Measurements from ENCODE around the gene ACSF2.

Gene ACSF2

DNA sequence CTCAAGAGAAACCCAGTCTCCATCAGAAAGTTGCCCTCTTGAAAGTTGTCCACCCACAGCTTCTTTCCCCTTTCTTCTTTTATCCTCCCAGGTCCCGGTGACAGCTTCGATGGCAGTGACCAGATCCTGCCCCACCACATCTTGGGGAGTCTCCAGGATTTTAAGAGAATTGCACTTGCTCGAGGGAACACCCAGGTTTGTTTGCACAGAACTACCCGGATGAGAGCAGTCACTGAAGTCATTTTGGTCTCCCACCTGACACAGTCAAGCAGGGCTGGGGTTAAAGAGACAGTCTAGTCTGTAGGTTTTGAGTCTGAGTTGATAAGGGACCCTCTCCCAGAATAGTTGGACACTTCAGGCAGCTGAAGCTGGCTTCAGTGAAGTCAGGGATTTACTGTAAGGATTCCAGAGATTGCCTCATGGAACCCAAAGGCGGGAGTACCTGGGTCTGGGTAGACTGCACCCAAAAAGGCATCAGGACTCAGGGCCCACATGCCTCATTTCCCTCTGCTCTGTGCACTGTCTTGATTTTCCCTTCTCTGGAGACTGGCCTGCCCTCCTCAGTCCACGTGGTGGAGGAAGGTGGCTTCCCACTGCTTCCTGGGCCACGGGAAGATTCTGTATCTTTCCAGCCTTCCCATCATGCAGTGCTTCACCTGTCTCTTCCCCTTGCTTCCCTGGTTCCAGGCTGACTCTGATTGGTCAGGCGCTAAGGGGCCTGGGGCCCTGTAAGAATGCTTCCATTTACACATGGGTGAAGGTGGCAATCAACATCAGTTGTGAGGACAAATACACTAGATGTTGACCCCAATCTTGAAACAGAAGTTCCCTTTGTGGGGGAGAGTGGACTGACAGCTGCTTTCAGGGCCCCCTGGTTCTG is 91.7 kb downstream of the ACSF2 start:
- TF ChIP-seq POLR2AphosphoS5 (IDR thresholded peaks at IDR 0.05; ENCODE audit: low read depth, low read length) (no peak), POLR2A (IDR thresholded peaks at IDR 0.05; ENCODE audit: low read depth, low read length) (no peak), TAF1 (IDR thresholded peaks at IDR 0.05; ENCODE audit: low read depth, low read length) (no peak), POU2F2 (IDR thresholded peaks at IDR 0.05; ENCODE audit: low read depth, low read length) (no peak), PAX5 (IDR thresholded peaks at IDR 0.05; ENCODE audit: insufficient read depth, low read length, severe bottlenecking) (no peak), SPI1 (IDR thresholded peaks at IDR 0.05; ENCODE audit: low read depth, low read length) (no peak)
- DNase-seq (ENCODE audit: insufficient read length, low spot score) = no peak
- FAIRE-seq = no peak

DNA sequence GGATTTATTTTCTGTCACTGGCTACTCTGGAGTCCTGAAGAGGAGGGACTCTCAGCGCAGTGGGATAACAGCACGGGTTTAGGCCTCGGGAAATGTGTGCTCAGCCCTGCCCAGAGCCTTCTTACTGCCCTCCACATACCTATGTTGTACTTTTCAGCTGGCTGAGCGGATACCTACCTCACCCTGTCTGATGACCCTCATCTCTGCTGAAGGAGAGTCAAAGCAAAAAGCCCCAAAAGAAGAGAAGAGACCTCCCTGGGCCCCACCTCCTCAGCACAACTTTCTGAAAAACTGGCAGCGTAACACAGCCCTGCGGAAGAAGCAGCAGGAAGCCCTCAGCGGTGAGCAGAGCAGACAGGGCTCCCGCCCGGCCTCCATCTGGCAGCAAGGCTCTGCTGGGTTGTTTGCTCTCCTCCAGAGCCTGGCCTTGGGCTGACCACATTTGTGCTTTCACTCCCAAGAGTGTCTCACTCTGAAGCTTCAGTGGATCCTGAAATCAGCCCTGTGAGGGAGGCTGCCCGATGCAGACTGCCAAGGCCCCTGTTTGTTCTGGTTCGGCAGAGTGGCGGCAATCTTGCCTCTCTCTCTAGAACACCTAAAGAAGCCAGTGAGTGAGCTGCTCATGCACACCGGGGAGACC is 92.5 kb downstream of the ACSF2 start:
- no peak for TF ChIP-seq PAX5 (IDR thresholded peaks at IDR 0.05; ENCODE audit: insufficient read depth, low read length, severe bottlenecking)
- no peak for TF ChIP-seq TAF1 (IDR thresholded peaks at IDR 0.05; ENCODE audit: low read depth, low read length)
- no peak for TF ChIP-seq POU2F2 (IDR thresholded peaks at IDR 0.05; ENCODE audit: low read depth, low read length)
- DNase-seq (ENCODE audit: insufficient read length, low spot score) = no peak
- FAIRE-seq = no peak

DNA sequence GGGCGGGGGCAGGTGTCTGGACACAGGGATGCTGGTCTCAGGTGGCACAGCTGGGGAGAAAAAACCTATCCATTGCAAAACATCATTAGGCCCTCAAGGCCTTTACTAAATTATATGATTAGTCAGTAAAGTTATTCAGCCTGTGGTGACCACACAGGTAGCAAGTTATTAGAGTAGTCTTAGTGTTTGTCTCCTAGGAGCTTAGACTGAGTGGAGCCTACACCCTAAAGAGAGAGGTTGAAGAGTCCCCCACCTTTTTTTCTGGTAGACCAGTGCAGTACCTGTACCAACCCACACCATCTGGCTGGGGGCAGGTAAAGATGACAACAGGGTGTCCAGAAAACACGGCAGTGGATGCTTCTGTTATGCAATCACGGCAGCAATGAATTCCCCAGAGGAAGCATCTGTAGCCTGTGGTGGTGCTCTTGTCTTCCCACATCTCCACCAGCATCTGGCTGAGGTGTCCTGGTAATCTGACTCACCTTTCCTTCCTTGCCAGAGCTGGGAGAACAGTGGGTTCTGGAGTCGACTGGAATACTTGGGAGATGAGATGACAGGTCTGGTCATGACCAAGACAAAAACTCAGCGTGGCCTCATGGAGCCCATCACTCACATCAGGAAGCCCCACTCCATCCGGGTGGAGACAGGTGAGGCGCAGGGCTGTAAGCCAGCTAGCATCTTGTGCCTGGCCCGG is 93.3 kb downstream of the ACSF2 start:
- TF ChIP-seq PAX5 (IDR thresholded peaks at IDR 0.05; ENCODE audit: insufficient read depth, low read length, severe bottlenecking) = no peak
- TF ChIP-seq POU2F2 (IDR thresholded peaks at IDR 0.05; ENCODE audit: low read depth, low read length) = no peak
- TF ChIP-seq POLR2A (IDR thresholded peaks at IDR 0.05; ENCODE audit: low read depth, low read length) = no peak
- TF ChIP-seq SPI1 (IDR thresholded peaks at IDR 0.05; ENCODE audit: low read depth, low read length) = no peak
- no peak for TF ChIP-seq TAF1 (IDR thresholded peaks at IDR 0.05; ENCODE audit: low read depth, low read length)
- no peak for TF ChIP-seq POLR2AphosphoS5 (IDR thresholded peaks at IDR 0.05; ENCODE audit: low read depth, low read length)
- FAIRE-seq (no peak), DNase-seq (ENCODE audit: insufficient read length, low spot score) (no peak)

DNA sequence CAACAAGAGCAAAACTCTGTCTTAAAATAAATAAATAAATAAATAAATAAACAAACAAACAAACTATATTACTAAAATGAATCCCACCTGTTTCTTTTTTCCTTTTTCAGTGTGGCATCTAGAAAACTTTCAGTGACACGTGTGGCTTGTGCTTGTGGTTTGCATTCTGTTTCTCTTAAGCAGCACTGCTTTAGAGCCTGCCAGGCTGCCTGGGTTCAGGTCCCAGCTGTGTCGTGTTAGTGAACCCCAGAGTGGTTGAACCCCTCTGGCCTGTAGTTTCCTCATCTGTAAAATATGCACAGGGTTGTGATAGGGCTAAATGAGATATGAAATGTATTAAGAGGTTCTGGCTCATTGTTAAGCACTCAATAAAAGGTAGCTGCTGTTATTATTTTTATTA is 94.5 kb downstream of the ACSF2 start:
- TF ChIP-seq POLR2A (IDR thresholded peaks at IDR 0.05; ENCODE audit: low read depth, low read length) (no peak), POLR2AphosphoS5 (IDR thresholded peaks at IDR 0.05; ENCODE audit: low read depth, low read length) (no peak), PAX5 (IDR thresholded peaks at IDR 0.05; ENCODE audit: insufficient read depth, low read length, severe bottlenecking) (no peak), POU2F2 (IDR thresholded peaks at IDR 0.05; ENCODE audit: low read depth, low read length) (no peak), SPI1 (IDR thresholded peaks at IDR 0.05; ENCODE audit: low read depth, low read length) (no peak), TAF1 (IDR thresholded peaks at IDR 0.05; ENCODE audit: low read depth, low read length) (no peak)
- FAIRE-seq (no peak), DNase-seq (ENCODE audit: insufficient read length, low spot score) (no peak)

GRCh38 chr17:50521514-50521913 is 95.5 kb downstream of the ACSF2 start:
- TF ChIP-seq PAX5 (IDR thresholded peaks at IDR 0.05; ENCODE audit: insufficient read depth, low read length, severe bottlenecking) (no peak), POU2F2 (IDR thresholded peaks at IDR 0.05; ENCODE audit: low read depth, low read length) (no peak), POLR2AphosphoS5 (IDR thresholded peaks at IDR 0.05; ENCODE audit: low read depth, low read length) (no peak)
- FAIRE-seq = no peak
- no peak for DNase-seq (ENCODE audit: insufficient read length, low spot score)

- FAIRE-seq (no peak), DNase-seq (ENCODE audit: insufficient read length, low spot score) (no peak)
- no peak for TF ChIP-seq POLR2A (IDR thresholded peaks at IDR 0.05; ENCODE audit: low read depth, low read length)
- TF ChIP-seq PAX5 (IDR thresholded peaks at IDR 0.05; ENCODE audit: insufficient read depth, low read length, severe bottlenecking) = no peak
- TF ChIP-seq SPI1 (IDR thresholded peaks at IDR 0.05; ENCODE audit: low read depth, low read length) = no peak
- no peak for TF ChIP-seq TAF1 (IDR thresholded peaks at IDR 0.05; ENCODE audit: low read depth, low read length)
- no peak for TF ChIP-seq POU2F2 (IDR thresholded peaks at IDR 0.05; ENCODE audit: low read depth, low read length)
- no peak for TF ChIP-seq POLR2AphosphoS5 (IDR thresholded peaks at IDR 0.05; ENCODE audit: low read depth, low read length)
Measured at GRCh38 chr17:50522766-50523165, 96.7 kb downstream of the ACSF2 start.

- FAIRE-seq (no peak), DNase-seq (ENCODE audit: insufficient read length, low spot score) (no peak)
- TF ChIP-seq SPI1 (IDR thresholded peaks at IDR 0.05; ENCODE audit: low read depth, low read length) (no peak), PAX5 (IDR thresholded peaks at IDR 0.05; ENCODE audit: insufficient read depth, low read length, severe bottlenecking) (no peak), POU2F2 (IDR thresholded peaks at IDR 0.05; ENCODE audit: low read depth, low read length) (no peak), TAF1 (IDR thresholded peaks at IDR 0.05; ENCODE audit: low read depth, low read length) (no peak), POLR2AphosphoS5 (IDR thresholded peaks at IDR 0.05; ENCODE audit: low read depth, low read length) (no peak), POLR2A (IDR thresholded peaks at IDR 0.05; ENCODE audit: low read depth, low read length) (no peak)
Measured at GRCh38 chr17:50523208-50523607, 97.2 kb downstream of the ACSF2 start.

All from GM12891 (cell line).